Stimulated activated CD8-positive, alpha-beta memory T cell treated with anti-CD3 and anti-CD28 coated beads, Interleukin-4, amount 100 ng/mL, for 4 hours (primary cell): ENCODE results near the gene SPOCK1.

Experiments used
- DNase-seq, 2 donors: peaks; one replicate each; pipeline ENCODE4 v3.0.0-alpha.2; 2020; ENCODE audit warnings: low read depth in 2 of 2, low spot score in 1 of 2

The SPOCK1 gene

GRCh38 chr5:137303509-137303908, 195.6 kb downstream of the SPOCK1 start:
- no peak for DNase-seq

- no peak for DNase-seq
Observed at GRCh38 chr5:137300411-137301240, 198.5 kb downstream of the SPOCK1 start.

- DNase-seq, result no peak
Observed at GRCh38 chr5:137296213-137296781, 202.8 kb downstream of the SPOCK1 start.

- DNase-seq, result no peak
Observed at GRCh38 chr5:137294604-137295003, 204.5 kb downstream of the SPOCK1 start.

GRCh38 chr5:137292461-137293027, 206.6 kb downstream of the SPOCK1 start:
- DNase-seq, result no peak

- DNase-seq, result no peak
Observed at GRCh38 chr5:137291436-137291835, 207.7 kb downstream of the SPOCK1 start.

GRCh38 chr5:137291031-137291430, 208.1 kb downstream of the SPOCK1 start:
- DNase-seq, result no peak

- DNase-seq, result no peak
Observed at GRCh38 chr5:137290373-137290772, 208.8 kb downstream of the SPOCK1 start.

GRCh38 chr5:137289856-137290255, 209.3 kb downstream of the SPOCK1 start:
- DNase-seq, result no peak

GRCh38 chr5:137287569-137287968, 211.6 kb downstream of the SPOCK1 start:
- DNase-seq, result no peak

GRCh38 chr5:137286025-137286610, 213.0 kb downstream of the SPOCK1 start:
- no peak for DNase-seq

GRCh38 chr5:137283801-137284200, 215.3 kb downstream of the SPOCK1 start:
- DNase-seq, result no peak

GRCh38 chr5:137282216-137282615, 216.9 kb downstream of the SPOCK1 start:
- no peak for DNase-seq

GRCh38 chr5:137281201-137281600, 217.9 kb downstream of the SPOCK1 start:
- DNase-seq, result no peak

GRCh38 chr5:137280656-137281055, 218.5 kb downstream of the SPOCK1 start:
- DNase-seq, result no peak

GRCh38 chr5:137279521-137280231, 219.4 kb downstream of the SPOCK1 start:
- DNase-seq, result no peak

GRCh38 chr5:137278476-137278875, 220.7 kb downstream of the SPOCK1 start:
- DNase-seq, result no peak

- no peak for DNase-seq
Observed at GRCh38 chr5:137275083-137275482, 224.0 kb downstream of the SPOCK1 start.

GRCh38 chr5:137273511-137273910, 225.6 kb downstream of the SPOCK1 start:
- DNase-seq, result no peak

GRCh38 chr5:137272831-137273230, 226.3 kb downstream of the SPOCK1 start:
- no peak for DNase-seq

GRCh38 chr5:137269946-137270345, 229.2 kb downstream of the SPOCK1 start:
- no peak for DNase-seq
